ENCODE results near the gene SLC66A2.

Gene SLC66A2

DNA sequence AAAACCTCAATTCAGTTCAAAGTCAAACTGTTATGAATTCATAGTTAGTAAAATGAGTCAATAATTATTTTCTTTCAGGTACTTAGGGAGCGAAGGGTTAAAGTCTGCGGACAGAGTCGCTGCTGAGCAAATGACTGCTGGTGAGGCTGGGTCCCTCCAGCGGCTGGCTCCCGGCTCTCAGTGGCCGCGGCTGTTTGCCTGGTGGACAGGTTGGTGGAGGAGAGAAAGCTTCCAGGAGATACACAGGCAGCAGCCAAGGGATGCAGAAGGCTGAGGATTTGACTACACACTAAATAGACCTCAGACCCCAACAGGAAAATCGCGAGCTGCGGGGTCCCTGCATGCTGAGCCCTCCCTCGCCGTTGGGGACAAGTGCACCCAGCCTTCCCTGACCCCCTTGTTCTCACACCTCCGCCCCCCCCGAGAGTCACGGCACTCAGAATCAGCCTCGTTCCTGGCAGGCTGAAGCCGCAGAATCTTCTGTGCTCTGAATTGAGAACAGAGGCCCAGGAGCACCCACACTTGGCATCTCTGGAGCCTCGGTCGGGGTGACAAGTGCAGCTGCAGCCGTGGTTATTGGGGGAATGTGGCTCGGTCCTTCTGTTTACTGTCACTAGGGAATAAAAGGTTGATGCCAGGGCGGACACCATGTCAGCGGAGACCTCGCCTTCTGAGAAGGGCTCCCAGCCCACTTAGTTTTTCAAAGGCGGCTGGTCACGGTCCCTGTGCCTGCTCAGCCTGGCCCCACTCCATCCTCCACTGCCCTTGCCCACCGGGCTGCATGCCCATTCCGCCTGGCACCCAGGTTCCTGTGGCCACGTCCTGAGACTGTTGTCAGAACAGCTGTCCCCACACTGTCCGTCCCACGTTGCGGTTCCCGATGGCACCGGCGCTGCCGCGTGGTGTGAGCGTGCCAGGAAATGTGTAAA, 74.0 kb downstream of the SLC66A2 start:
- H3K4me3 ChIP-seq (ENCODE audit: low read length) = no peak overlapping the region
- TF ChIP-seq, protein P1, sequence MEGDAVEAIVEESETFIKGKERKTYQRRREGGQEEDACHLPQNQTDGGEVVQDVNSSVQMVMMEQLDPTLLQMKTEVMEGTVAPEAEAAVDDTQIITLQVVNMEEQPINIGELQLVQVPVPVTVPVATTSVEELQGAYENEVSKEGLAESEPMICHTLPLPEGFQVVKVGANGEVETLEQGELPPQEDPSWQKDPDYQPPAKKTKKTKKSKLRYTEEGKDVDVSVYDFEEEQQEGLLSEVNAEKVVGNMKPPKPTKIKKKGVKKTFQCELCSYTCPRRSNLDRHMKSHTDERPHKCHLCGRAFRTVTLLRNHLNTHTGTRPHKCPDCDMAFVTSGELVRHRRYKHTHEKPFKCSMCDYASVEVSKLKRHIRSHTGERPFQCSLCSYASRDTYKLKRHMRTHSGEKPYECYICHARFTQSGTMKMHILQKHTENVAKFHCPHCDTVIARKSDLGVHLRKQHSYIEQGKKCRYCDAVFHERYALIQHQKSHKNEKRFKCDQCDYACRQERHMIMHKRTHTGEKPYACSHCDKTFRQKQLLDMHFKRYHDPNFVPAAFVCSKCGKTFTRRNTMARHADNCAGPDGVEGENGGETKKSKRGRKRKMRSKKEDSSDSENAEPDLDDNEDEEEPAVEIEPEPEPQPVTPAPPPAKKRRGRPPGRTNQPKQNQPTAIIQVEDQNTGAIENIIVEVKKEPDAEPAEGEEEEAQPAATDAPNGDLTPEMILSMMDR (conservative IDR thresholded peaks at IDR 0.05; ENCODE audit: low read depth, low read length) = no peak
- DNase-seq (ENCODE audit: low read depth) = no peak

DNA sequence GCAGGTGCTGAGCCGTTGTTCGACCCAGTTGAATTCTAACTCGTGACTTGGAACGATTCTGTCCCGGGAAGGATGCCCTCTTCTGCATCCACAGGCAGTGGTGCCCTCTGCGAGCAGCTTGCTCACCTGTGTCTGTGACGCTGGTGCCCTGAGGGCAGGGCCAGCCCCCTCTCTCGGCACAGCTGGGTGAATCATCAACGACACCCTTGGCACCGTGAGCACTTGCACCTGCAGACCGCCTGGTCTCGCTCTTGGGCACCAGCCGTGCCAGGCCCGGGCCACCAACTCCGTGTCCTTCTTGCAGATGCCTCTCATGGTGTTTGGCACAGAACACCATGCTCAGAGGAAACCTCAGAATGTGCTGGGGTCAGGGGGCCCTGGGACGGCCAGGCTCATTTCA, 75.0 kb downstream of the SLC66A2 start:
- no peak overlapping the region for H3K4me3 ChIP-seq (ENCODE audit: low read length)
- DNase-seq (ENCODE audit: low read depth) = no peak
- TF ChIP-seq, protein P1 (conservative IDR thresholded peaks at IDR 0.05; ENCODE audit: low read depth, low read length) = no peak

DNA sequence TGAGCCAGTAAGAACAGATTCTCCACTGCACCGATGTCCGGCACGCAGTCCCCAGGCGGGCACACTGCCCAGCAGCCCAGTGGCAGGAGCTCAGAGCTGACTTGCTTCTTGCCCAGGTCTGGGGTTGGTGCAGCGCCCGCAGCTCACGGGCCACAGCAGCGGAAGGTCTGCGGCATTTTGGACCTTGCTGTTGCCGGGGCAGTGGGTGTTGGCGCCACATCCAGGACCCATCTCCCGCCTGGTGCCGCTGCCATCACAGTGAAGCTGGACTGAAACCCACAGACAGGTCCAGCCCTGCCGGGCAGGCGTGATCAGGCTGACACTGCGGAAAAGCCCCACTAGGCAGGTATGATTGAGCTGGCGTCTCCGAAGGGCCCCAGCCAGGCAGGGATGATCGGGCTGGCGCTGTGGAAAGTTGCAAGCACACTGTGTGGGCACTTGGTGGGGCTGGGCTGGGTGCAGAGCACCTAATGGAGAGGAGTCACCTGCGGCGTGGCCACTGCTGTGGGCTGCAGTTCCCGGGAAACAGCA, 75.5 kb downstream of the SLC66A2 start:
- DNase-seq (ENCODE audit: low read depth) = no peak
- no peak overlapping the region for H3K4me3 ChIP-seq (ENCODE audit: low read length)

DNA sequence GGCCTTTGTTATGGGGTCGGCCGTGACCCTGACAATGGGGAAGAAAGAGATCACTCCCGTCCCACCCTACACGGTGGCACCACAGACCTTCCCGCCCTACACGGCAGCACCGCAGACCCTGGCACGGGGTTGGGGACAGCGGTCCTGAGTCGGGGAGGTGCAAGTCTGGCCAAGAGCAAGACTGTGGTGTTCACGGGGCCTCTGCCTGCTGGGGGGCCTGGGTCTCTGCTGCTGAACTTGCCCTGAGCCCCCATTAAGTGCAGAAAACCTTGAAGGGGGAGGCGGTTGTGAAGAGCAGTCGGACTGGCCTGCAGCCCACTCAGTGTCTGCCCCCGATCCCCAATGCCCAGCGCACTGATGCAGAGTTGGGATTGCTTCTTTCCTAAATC, 75.9 kb downstream of the SLC66A2 start:
- H3K4me3 ChIP-seq (ENCODE audit: low read length) = no peak overlapping the region
- DNase-seq (ENCODE audit: low read depth) = no peak
- TF ChIP-seq, protein P1 (conservative IDR thresholded peaks at IDR 0.05; ENCODE audit: low read depth, low read length) = no peak

More for the DNA sequence above, 75.5 kb downstream of the SLC66A2 start:
- TF ChIP-seq, protein P1 (conservative IDR thresholded peaks at IDR 0.05; ENCODE audit: low read depth, low read length) = no peak

DNA sequence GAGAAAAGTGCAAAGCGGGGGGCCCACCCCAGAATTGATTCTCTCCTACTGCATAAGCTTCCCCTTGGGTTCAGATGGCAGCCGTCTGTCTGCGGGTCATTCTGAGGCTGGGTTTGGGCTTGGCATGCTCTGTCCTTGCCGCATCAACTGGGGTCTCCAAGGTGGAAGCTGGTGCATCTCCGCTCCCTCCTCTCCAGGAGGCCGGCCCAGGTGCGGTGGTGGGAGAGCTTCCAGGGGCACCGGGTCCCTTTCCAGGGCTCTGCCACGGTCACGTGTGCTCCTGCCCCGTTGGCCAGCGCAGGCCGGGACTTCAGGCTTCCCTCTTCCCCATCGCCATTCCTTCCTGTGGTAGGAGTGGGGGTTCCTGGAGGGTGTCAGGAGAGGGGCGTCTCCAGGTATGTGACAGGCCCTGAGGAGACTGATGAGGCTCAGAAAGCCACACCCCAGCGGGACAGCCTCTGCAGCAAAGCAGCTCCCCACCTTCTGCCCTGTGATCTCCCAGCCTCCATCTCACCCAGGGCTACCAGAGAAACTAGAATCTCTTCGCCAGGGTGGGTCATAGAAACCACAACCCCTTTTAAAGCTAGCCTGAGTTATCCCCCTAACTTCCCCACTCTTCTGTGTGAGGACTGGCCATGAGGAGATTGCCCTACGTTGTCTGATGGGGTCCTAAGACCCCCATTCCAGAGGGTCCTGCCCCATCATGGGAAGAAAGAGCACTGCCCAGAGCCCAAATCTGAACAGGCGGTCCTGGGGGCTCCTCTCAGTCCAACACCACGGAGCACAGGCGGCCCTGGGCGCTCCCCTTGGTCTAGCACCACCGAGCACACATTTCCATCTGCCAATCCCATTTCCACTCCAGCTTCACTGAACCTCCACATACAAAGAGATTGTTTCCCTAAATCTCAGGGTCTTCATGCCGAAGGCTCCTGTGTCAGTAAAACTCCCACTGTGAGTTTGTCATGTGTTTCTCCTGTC, 76.6 kb downstream of the SLC66A2 start:
- no peak overlapping the region for H3K4me3 ChIP-seq (ENCODE audit: low read length)
- DNase-seq (ENCODE audit: low read depth) = no peak
- TF ChIP-seq, protein P1 (conservative IDR thresholded peaks at IDR 0.05; ENCODE audit: low read depth, low read length) = no peak

DNA sequence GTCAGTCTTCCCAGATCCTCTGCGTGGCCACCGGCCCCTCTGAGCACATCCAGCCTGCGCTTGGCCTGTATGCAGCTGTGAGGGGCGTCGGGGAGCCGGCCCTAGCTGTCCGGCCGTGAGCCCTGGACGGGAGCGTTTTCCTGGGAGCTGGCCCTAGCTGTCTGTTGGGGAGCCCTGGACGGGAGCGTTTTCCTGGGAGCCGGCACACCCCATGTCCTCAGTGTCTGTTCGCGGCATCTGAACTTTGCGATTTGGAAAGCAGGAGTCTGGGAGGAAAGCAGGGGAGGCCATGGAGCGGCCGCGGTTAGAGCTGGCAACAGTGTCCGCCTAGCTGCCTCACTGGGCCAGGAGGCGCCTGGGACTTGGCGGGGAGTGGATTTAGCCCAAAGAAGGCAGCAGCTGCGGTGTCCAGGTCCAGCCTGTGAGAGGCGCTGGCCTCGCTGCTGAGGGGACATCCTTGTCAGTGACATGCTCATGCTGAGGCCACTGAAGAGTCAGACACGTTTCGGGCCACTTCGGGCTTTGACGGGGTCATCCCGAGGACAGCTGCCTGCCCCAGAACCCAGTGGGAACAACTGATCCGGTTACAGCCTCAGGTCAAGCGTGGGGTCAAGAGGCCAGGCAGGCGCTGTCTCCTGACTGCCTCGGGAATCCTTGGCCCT, 77.9 kb downstream of the SLC66A2 start:
- no peak for DNase-seq (ENCODE audit: low read depth)
- TF ChIP-seq, protein P1 (conservative IDR thresholded peaks at IDR 0.05; ENCODE audit: low read depth, low read length) = no peak
- no peak overlapping the region for H3K4me3 ChIP-seq (ENCODE audit: low read length)

Data from retinal pigment epithelial cell (primary cell).